GM12878 (cell line): ENCODE results near the gene USP25.
"Not testable (repeated sequence)": the region's sequence is repeated elsewhere in the genome, so short reads cannot be mapped to it uniquely, and the experiment has no call there.

Experiments
- CHD1 ChIP-seq: IDR thresholded peaks from 2 replicates; pipeline ENCODE4 v1.6.1; 2012; ENCODE audit warnings: low read depth, low read length, improper control_type of control experiment
- CTCF ChIP-seq, 3 experiments: IDR thresholded peaks in 2 of 3; conservative IDR thresholded peaks in 1 of 3; 2 replicates each; pipeline ENCODE4 v1.5.1; 2011; ENCODE audit warnings: low read depth in 3 of 3, low read length in 3 of 3, mild to moderate bottlenecking in 3 of 3, control low read depth in 2 of 3, moderate library complexity in 2 of 3, inconsistent platforms in 1 of 3, mixed read lengths in 1 of 3; ENCODE audit not compliant: control insufficient read depth in 2 of 3, insufficient read depth in 1 of 3; ENCODE audit errors: extremely low read depth in 1 of 3
- EZH2 ChIP-seq: IDR thresholded peaks from 2 replicates; pipeline ENCODE4 v1.6.1; 2012; ENCODE audit warnings: low read depth, mild to moderate bottlenecking, control low read depth, inconsistent platforms, low read length, borderline replicate concordance; ENCODE audit not compliant: control insufficient read depth
- JUND ChIP-seq: IDR thresholded peaks from 2 replicates; pipeline ENCODE4 v1.6.1; 2012; ENCODE audit warnings: low read depth, mild to moderate bottlenecking, low read length, improper control_type of control experiment, moderate library complexity
- RB1 ChIP-seq: fragments of 450-650 bp; formaldehyde crosslinking; IDR thresholded peaks from 2 replicates; pipeline ENCODE4 v1.6.1; 2017; ENCODE audit warnings: mild to moderate bottlenecking, borderline replicate concordance
- SRF ChIP-seq, 2 experiments: IDR thresholded peaks; 2 replicates each; pipeline ENCODE4 v1.6.1; 2011; ENCODE audit warnings: low read depth in 2 of 2, low read length in 2 of 2, mild to moderate bottlenecking in 1 of 2, moderate library complexity in 1 of 2
- TF ChIP-seq, protein P1 (sequence below): fragments of 450-650 bp; IDR thresholded peaks from 2 replicates; pipeline ENCODE4 v1.6.1; 2017; ENCODE audit warnings: mild to moderate bottlenecking, moderate library complexity

GRCh38 chr21:15738779-15739178 is 9.0 kb downstream of the USP25 start:
- not testable (repeated sequence) for TF ChIP-seq CTCF (IDR thresholded peaks at IDR 0.05 in 2 of 3, conservative IDR thresholded peaks at IDR 0.05 in 1 of 3; ENCODE audit: control insufficient read depth in 2 of 3, extremely low read depth in 1 of 3, insufficient read depth in 1 of 3, low read depth in 3 of 3, low read length in 3 of 3); SRF (IDR thresholded peaks at IDR 0.05; ENCODE audit: low read depth in 2 of 2, low read length in 2 of 2); CHD1; JUND; RB1; EZH2
- TF ChIP-seq, protein P1, sequence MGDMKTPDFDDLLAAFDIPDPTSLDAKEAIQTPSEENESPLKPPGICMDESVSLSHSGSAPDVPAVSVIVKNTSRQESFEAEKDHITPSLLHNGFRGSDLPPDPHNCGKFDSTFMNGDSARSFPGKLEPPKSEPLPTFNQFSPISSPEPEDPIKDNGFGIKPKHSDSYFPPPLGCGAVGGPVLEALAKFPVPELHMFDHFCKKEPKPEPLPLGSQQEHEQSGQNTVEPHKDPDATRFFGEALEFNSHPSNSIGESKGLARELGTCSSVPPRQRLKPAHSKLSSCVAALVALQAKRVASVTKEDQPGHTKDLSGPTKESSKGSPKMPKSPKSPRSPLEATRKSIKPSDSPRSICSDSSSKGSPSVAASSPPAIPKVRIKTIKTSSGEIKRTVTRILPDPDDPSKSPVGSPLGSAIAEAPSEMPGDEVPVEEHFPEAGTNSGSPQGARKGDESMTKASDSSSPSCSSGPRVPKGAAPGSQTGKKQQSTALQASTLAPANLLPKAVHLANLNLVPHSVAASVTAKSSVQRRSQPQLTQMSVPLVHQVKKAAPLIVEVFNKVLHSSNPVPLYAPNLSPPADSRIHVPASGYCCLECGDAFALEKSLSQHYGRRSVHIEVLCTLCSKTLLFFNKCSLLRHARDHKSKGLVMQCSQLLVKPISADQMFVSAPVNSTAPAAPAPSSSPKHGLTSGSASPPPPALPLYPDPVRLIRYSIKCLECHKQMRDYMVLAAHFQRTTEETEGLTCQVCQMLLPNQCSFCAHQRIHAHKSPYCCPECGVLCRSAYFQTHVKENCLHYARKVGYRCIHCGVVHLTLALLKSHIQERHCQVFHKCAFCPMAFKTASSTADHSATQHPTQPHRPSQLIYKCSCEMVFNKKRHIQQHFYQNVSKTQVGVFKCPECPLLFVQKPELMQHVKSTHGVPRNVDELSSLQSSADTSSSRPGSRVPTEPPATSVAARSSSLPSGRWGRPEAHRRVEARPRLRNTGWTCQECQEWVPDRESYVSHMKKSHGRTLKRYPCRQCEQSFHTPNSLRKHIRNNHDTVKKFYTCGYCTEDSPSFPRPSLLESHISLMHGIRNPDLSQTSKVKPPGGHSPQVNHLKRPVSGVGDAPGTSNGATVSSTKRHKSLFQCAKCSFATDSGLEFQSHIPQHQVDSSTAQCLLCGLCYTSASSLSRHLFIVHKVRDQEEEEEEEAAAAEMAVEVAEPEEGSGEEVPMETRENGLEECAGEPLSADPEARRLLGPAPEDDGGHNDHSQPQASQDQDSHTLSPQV, result not testable (repeated sequence)
